Cardiac fibroblast (primary cell): ENCODE data around the gene LRP1B.
A peak's percentile ranks its signal among the peaks of the same experiment; 100 is the strongest.

ENCODE experiments used
- DNase-seq, 2 donors: peaks; one replicate each; pipeline versions ENCODE4 v3.0.0 to v3.0.0-alpha.2; 2010; ENCODE audit warnings: low read depth in 2 of 2
- H3K4me3 ChIP-seq, 2 donors: replicated peaks in 1 of 2; 1 replicate in 1 of 2; 2 replicates in 1 of 2; pipeline ENCODE4 v1.5.1; 2011; ENCODE audit warnings: low read depth in 2 of 2, low read length in 2 of 2, mild to moderate bottlenecking in 2 of 2, moderate library complexity in 1 of 2
- TF ChIP-seq, protein P1 (sequence below): IDR thresholded peaks from one replicate; pipeline ENCODE4 v1.5.1; 2011; ENCODE audit warnings: low read depth, mild to moderate bottlenecking, low read length, inconsistent platforms

The LRP1B gene

GRCh38 chr2:141653184-141653583, 477.6 kb downstream of the LRP1B start:
- no peak for DNase-seq
- TF ChIP-seq, protein P1, sequence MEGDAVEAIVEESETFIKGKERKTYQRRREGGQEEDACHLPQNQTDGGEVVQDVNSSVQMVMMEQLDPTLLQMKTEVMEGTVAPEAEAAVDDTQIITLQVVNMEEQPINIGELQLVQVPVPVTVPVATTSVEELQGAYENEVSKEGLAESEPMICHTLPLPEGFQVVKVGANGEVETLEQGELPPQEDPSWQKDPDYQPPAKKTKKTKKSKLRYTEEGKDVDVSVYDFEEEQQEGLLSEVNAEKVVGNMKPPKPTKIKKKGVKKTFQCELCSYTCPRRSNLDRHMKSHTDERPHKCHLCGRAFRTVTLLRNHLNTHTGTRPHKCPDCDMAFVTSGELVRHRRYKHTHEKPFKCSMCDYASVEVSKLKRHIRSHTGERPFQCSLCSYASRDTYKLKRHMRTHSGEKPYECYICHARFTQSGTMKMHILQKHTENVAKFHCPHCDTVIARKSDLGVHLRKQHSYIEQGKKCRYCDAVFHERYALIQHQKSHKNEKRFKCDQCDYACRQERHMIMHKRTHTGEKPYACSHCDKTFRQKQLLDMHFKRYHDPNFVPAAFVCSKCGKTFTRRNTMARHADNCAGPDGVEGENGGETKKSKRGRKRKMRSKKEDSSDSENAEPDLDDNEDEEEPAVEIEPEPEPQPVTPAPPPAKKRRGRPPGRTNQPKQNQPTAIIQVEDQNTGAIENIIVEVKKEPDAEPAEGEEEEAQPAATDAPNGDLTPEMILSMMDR: no peak
- no peak overlapping the region for H3K4me3 ChIP-seq

DNA sequence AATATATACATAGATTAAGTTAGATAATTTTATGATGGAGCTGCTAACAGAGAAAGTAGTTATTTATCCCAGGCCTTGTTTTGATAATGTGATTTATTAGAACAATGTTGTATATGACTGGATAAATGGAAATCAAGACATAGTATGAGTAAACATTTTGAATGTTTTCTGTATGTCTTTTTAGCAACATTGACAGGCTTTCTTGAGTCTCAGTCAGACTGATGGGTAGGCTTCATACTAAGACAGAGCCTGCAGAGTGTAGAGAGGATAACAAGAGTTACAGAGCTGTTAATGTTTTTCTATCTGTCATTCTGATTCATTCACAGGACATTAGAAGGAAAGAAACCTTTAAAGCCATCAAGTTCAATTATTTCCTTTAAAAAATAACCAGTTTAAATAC, 478.5 kb downstream of the LRP1B start:
- DNase-seq: no peak
- H3K4me3 ChIP-seq: no peak overlapping the region
- TF ChIP-seq, protein P1: no peak

DNA sequence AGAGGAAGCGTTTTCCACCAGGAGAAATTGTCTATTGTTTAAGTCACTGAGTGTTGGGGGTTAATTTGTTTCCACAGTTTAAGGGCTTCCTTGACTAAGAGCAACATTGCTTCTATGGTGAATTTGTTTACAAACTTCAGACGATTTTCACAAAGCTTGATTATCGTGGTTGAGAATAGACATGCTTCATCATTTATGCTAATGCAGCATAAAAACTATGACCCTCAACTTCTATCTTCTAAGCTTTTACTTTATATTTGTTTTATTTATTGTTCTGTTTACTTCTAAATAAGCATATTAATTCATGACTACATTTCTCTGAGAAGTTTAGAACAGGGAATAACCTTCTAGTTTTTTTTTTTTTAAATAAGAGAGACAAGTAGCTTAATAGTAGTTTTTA, 483.5 kb downstream of the LRP1B start:
- DNase-seq: no peak
- no peak overlapping the region for H3K4me3 ChIP-seq
- TF ChIP-seq, protein P1: no peak

- TF ChIP-seq, protein P1: no peak
These were observed 489.4 kb downstream of the LRP1B start for GRCh38 chr2:141641462-141641861.

DNA sequence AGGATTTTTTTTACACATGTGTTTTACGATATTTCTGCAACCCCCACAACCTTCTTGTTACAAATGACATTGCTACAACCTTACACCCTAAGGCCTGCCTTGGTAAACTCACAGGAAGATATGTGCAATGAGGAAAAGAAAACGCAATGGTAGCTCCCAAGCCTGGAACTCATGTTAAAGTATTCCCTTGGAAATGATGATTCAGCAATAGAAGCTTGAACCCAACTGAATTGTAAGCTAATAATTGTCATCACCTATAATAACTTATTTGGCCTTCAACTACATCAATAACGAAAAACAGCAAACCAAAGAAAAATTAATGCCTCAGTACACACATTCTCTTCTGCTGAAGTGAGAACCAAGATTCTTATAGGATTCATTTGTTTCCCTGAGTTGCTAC, 491.0 kb downstream of the LRP1B start:
- DNase-seq: no peak
- no peak overlapping the region for H3K4me3 ChIP-seq
- TF ChIP-seq, protein P1: no peak

More at GRCh38 chr2:141641462-141641861, 489.4 kb downstream of the LRP1B start:
- no peak overlapping the region for H3K4me3 ChIP-seq
- DNase-seq: peak; percentile 0 to 16

- no peak for DNase-seq
- TF ChIP-seq, protein P1: no peak
These were observed 497.7 kb downstream of the LRP1B start for GRCh38 chr2:141633132-141633531.

DNA sequence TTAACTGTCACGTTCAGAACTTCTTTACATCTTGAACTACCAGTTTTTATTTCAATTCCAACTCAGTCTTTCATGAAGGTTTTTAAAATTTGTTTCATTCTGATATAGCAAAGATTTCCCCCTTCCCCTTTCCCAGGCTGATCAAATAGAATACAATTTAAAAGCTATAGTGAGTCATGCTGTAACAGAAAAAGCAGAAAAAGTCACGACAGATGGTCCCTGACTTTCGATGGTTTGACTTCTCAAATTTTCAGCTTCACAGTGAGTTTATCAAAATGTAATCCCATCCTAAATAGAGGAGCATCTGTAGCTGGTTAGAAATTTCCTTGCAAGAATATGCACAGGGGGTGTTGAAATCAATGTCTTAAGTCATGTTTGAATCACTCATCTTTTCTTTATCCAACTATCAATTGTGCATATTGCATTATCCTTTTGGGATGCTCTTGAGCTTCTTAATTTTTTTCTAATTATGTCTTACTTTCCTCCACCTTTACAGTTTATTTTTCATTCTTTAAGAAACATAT, 500.3 kb downstream of the LRP1B start:
- TF ChIP-seq, protein P1: no peak
- no peak for DNase-seq
- H3K4me3 ChIP-seq: no peak overlapping the region

More at GRCh38 chr2:141633132-141633531, 497.7 kb downstream of the LRP1B start:
- no peak overlapping the region for H3K4me3 ChIP-seq
